GM12878 (cell line): ENCODE data around the gene CDC42BPA.

Experiments used
- CTCF ChIP-seq, 3 experiments: IDR thresholded peaks in 2 of 3; conservative IDR thresholded peaks in 1 of 3; 2 replicates each; pipeline ENCODE4 v1.5.1; 2011; ENCODE audit warnings: low read depth in 3 of 3, low read length in 3 of 3, mild to moderate bottlenecking in 3 of 3, control low read depth in 2 of 3, moderate library complexity in 2 of 3, inconsistent platforms in 1 of 3, mixed read lengths in 1 of 3; ENCODE audit not compliant: control insufficient read depth in 2 of 3, insufficient read depth in 1 of 3; ENCODE audit errors: extremely low read depth in 1 of 3
- POLR2AphosphoS5 ChIP-seq: IDR thresholded peaks from 2 replicates; pipeline ENCODE4 v1.6.1; 2011; ENCODE audit warnings: mild to moderate bottlenecking, low read length, inconsistent platforms
- TAF1 ChIP-seq: IDR thresholded peaks from 2 replicates; pipeline ENCODE4 v1.6.1; 2011; ENCODE audit warnings: mild to moderate bottlenecking, low read depth, low read length, borderline replicate concordance

GRCh38 chr1:227197064-227197463 lies 121.2 kb downstream of the CDC42BPA start:
- TF ChIP-seq POLR2AphosphoS5 (no peak), TAF1 (no peak), CTCF (IDR thresholded peaks at IDR 0.05 in 2 of 3, conservative IDR thresholded peaks at IDR 0.05 in 1 of 3; ENCODE audit: control insufficient read depth in 2 of 3, extremely low read depth in 1 of 3, insufficient read depth in 1 of 3, low read depth in 3 of 3, low read length in 3 of 3) (no peak)
